GM19035 (cell line): Measurements from ENCODE around the gene DNLZ.
"Not testable (repeated sequence)": the region's sequence is repeated elsewhere in the genome, so short reads cannot be mapped to it uniquely, and the experiment has no call there.

Experiments
- ATAC-seq: cut with Tn5 transposase; IDR thresholded peaks from one replicate; pipeline ENCODE4 v1.9.1; 2021; ENCODE audit not compliant: unreplicated experiment

Gene DNLZ

DNA sequence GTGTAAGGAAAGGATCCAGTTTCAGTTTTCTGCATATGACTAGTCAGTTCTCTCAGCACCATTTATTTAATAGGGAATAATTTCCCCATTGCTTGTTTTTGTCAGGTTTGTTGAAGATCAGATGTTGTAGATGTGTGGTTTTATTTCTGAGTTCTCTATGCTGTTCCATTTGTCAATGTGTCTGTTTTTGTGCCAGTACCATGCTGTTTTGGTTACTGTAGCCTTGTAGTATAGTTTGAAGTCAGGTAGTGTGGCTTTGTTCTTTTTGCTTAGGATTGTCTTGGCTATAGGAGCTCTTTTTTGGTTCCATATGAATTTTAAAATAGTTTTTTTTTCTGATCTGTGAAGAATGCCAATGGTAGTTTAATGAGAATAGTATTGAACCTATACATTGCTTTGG, 42.6 kb downstream of the DNLZ start:
- not testable (repeated sequence) for ATAC-seq

DNA sequence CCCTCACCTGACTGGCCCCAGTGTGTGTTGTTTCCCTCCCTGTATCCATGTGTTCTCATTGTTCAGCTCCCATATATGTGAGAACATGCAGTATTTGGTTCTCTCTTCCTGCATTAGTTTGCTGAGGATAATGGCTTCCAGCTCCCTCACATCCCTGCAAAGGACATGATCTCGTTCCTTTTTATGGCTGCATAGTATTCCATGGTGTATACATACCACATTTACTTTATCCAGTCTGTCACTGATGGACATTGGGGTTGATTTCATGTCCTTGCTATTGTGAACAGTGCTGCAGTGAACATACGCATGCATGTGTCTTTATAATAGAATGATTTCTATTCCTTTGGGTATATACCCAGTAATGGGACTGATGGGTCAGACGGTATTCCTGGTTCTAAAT, 43.6 kb downstream of the DNLZ start:
- not testable (repeated sequence) for ATAC-seq

DNA sequence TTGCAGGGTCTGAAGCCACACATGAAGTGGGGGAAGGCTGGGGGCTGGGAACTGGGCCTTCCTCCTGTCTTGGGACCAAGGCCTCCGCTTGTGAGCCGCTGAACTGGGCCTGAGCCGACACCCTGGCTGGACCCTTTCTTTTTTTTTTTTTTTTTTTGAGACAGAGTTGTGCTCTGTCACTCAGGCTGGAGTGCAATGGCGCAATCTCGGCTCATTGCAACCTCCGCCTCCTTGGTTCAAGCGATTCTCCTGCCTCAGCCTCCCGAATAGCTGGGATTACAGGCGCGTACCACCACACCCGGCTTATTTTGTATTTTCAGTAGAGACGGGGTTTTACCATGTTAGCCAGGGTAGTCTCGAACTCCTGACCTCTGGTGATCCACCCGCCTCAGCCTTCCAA, 44.3 kb downstream of the DNLZ start:
- ATAC-seq = not testable (repeated sequence)

DNA sequence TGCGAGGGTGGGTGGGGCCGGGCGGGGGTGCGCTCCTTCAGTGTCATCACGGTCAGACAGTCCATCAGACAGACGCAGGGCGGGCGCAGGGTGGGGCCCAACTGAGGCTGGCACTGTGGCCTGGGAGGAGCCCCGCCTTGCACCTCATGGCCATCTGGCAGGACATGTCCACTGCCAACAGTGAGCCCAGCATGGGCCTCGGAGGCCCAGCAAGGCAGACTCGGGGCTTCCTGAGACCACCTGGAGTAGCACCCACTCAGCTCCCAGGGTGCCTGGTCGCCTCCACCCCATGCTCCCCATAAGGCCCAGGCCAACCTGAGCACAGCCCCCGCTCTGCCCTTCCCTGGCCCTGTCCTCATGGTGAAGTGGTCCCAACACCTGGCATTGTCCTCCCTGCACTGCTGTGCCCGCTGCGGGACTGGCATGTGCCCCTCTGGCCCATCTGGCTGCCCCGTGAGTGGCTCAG, 44.7 kb downstream of the DNLZ start:
- no peak for ATAC-seq

DNA sequence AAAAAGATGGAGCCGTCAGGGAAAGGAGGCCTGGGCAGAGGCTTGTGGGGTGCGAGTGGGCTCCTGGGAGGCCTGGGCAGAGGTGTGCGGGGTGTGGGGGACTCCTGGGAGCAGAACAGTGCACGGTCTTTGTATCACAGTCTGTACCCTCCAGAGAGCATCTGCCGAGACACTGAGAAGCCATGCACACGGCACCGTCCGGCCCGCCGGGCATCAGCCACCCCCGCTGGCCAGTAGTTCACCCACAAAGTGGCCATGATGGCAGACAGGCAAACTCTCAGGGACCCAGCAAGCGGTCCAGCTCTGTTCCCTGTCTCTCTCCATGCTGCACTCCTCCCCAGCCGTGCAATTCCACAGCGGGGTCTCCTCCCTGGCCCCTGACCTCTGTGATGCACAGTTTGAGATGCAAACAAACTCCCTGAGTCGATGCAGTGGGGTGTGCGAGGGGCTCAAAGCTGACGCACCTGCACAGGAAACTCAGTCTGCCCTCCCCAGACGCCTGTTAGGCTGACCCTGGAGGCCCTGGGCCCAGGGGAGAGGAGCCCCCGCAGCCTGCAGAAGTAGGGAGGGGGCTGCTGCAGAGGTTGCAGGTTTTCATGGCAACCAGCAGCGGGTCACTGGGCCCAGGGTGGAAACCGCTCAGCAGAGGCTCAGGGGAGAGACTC, 45.3 kb downstream of the DNLZ start:
- no peak for ATAC-seq

DNA sequence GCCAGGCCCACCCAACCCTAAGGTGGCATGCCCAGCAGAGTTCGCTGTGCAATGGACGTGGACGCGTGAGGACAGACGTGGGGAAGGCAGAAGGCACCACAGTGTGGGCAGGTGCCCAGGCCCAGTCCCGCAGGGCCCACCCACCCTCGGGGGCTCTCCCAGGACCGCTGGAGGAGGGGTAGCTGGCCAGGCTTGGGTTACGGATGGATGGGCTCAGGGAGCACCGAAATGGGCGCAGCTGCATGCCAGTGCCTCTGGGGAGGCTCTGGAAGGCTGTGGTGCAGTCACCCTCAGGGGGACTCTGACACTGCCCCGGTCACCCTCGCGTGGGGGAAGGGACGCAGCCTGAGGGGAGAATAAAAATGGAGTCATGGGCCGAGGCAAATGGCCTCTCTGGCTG, 45.8 kb downstream of the DNLZ start:
- no peak for ATAC-seq

DNA sequence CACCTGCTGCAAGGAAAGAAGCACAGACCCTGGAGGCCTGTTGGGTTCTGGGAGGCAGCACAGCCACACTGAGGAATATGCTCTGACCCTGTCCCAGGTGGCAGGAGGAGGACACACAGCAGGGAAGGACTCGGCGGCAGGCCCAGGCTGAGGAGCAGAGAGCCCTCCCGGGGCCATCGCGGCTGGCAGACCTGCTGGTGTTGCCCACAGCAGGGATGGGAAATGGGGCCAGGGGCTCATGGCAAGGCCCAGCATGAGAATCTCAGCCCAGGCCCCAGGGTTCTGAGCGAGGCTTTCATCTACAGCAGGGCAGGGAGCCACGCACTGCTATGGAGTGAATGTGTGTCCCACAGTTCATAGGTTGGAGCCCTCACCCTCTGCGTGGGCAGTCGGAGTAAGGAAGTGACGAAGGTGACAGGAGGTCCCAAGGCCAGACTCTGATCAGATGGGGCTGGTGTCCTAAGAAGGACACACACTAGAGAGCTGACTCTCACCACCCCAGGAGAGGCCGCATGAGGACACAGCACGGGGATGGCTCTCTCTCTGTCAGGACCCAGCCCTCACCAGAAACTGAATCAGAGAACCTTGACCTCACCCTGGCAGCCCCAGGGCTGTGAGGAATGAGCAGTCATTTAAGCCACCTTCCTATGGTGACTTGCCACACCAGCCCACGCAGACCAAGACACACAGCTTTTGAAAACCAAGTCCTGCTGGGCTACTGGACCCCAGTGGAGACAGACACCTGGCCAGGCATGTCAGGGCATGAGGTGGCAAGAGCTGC, 46.5 kb downstream of the DNLZ start:
- no peak for ATAC-seq

DNA sequence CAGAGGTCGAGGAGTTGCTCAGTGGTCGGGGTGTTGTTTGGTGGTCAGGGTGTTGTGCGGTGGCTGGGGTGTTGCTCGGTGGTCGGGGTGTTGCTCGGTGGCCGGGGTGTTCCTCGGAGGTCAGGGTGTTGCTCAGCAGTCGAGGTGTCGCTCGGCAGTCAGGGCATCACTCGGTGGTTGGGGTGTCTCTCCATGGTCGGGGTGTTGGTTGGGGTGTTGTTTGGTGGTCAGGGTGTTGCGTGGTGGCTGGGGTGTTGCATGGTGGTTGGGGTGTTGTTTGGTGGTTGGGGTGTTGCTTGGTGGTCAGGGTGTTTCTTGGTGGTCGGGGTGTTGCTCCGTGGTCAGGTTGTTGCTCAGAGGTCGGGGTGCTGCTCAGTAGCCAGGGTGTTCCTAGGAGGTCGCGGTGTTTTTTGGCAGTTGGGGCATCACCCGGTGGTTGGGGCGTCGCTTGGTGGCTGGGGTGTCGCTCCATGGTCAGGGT, 47.2 kb downstream of the DNLZ start:
- no peak for ATAC-seq

DNA sequence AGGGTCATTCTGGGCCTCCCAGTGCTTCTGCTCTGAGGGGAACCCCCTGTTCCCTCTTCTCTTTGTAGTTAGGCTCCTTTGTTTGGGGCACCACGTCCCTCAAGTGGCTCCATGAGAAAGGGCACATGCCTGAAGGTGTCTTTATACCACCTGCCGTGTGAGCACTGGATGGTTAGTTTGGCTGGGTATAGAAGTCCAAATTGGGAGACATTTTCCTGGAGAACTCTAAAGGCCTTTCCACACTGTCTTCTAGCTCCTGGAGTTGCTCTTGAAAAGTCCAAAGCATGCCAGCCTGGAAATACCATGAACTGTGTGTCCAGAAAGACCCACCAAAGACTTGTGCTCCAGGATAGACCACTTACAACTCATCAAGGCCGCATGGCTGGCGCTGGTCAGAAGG, 48.6 kb downstream of the DNLZ start:
- no peak for ATAC-seq

DNA sequence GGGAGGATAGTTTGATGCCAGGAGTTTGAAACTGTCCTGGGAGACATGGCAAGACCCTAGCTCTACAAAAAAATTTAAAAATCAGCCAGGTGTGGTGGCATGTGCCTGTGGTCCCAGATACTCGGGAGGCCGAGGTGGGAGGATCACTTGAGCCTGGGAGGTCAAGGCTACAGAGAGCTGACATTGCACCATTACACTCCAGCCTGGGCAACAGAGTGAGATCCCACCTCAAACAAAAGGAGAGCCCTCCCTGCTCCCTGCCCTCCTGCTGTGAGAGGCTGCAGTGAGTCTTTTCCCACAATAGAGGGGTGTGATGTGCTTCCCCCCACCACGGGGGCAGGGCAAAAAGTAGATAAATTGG, 49.5 kb downstream of the DNLZ start:
- no peak for ATAC-seq

DNA sequence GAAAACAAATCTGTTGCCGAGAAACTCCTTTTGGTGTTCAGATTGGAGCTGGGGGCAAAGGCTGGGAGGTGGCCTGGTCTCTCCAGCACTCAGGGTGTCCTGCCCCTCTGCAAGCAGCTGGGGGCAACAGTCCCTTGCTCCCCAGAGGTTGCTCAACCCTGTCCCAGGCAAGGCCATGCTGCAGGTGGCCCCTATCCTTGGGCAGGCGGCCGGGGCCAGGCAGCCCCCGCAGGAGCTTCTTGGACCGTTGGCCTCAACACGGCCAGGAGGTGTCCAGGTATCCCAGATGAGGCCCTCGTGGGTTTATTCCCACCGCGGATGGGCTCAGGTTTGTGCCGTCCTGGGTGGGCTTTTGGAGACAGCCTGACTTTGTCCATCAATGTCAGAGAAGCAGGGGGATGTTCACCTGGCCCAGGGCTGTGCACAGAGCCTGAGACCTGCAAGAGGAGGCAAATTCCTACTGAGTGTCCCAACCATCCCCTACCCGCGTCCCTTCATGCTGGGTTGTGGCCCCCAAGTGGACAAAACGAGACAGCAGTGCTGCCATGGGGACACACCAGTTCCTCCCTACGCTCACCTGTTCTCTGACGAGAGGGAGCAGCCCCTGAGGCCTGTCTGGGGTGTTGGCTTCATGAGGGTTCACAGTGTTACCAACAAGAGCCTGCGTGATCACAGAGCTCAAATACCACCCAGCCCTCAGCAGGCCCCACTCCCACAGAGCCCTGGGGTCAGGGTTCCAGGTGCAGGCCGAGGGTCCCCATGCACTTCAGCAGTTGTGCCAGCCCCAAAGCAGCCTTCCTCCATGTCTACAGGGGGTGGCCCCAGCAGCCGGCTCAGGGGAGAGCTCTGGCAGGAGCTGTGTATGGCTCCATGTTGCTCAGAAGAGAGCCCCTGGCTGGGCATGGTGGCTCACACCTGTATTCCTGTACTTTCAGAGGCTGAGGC, 50.2 kb downstream of the DNLZ start:
- no peak for ATAC-seq

DNA sequence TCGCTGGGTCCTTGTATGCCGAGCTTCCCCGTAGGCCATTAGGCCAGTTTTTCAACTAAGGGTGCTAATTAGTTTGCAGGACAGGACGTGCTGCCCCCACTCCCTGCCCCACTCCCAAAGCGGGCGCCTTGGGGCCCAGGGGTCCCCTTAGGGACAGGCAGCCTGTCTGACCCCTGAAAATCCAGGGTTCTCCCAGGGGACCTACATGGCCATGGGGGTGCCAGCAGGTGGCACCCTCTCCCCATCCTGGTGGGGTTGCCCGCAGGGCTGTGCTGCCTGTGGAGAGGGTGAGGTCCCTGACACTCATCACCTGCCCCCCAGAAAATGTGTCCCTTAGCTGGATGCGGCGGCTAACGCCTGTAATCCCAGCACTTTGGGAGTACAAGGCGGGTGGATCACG, 51.1 kb downstream of the DNLZ start:
- ATAC-seq = no peak

DNA sequence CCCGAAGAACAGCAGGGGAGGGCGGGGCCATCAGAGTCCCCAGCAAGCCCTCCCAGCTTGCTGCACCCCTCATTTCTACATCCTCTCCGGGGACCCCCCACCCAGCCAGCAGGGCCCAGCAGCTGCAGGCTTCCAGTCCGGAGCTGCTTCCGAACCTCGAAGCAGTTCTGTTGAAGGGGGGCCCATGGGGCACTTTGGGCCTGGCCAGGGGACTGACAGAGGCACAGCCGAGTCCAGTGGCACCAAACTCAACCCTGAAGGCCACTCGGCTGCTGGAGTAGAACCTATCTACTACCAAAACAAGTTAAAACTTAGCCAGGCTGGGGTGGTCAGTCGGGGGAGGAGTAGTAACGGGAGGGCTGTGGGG, 51.6 kb downstream of the DNLZ start:
- ATAC-seq = no peak

DNA sequence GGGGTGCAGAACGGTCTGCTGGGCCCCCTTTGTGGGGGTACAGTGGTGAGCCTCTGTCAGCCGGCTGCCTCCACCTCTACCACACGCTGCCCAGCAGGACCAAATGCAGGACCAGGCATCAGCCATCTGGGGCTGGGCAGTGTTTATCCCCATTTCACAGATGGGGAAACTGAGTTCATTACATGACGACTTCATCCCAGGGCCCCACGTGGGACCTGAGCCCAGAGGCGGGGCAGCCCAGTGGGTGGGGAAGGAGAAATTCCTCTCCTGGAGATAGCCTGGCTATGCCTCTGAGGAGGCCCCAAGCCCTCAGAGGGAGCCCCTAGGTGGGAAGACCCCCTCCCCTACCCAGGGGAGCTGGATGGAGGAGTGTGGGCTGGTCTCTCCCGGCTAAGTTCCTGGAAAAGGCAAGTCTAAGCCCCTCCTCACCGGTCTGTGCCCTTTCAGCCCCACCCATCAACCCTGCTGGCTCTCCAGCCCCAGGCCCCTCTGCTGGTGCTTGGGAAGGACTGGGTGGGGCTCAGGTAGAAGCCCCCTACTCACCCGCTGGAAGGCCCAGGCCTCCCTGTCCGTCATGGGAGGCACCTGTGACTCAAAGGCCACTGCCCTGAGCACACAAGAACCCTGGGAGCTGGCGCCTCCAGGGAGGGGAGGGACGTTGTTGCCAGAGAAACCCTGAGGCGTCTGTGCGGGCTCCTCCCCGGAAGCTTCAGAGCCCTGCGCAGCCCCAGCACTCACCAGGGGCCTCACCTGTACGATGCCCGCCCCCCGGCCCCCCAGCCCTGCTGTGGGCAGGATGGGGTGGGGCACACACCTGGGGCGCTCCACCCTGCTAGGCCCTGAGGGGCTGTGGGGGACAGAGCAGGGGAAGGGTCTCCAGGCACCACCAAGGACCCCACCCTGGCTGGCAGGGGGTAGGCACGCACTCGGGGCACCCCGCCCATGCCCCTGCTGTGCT, 52.2 kb downstream of the DNLZ start:
- ATAC-seq = no peak

DNA sequence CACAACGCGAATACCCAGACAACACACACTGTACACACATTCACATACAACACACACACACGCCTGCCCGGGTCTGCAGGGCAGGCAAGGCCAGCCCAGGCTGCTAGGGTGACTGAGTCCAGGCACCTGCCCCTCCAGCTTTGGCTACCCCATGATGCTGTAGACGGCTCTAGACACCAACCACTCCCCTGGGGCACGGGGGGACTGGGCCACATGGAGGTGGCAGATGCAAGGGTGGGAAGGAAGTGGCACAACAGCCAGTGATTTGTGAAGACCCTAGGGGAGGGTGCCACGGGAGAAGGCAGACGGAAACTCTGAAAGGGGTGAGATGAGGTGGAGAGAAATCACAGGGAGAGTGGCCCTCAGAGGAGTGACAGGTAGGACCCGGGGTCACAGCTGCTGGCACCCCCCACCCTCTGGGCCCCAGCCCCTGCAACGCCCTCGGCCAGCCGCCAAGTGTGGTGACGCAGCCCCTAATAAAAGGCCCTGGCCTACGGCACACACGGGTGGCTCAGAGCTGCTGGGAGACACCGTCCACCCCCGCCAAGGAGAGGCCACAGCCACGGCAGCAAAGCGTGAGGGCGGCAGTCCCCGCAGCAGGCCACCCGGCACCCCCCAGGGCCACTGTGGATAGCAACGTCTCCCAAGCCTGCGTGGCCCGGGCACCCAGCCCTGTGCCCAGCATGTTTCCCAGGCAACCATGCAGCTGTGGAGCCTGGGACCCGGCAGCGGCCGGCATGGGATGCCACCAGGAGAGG, 53.1 kb downstream of the DNLZ start:
- no peak for ATAC-seq

DNA sequence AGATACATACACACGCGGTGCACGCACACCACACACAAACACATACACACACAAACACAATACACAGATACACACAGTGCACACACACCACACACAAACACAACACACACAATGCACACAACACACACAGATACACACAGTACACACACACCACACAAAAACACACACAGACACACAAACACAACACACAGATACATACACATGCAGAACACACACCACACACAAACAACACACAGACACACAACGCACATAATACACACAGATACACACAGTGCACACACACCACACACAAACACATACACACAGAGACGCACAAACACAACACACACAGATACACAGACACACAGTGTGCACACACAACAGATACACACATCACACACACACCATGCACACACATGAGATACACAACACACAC, 53.7 kb downstream of the DNLZ start:
- no peak for ATAC-seq
